GM19193 (cell line): ENCODE data around the gene ARFGEF2.

Experiments
- POLR2A ChIP-seq: IDR thresholded peaks from 4 replicates; pipeline ENCODE4 v1.6.1; 2011; ENCODE audit not compliant: insufficient read depth, insufficient read length; ENCODE audit errors: extremely low read depth

ARFGEF2 gene

DNA sequence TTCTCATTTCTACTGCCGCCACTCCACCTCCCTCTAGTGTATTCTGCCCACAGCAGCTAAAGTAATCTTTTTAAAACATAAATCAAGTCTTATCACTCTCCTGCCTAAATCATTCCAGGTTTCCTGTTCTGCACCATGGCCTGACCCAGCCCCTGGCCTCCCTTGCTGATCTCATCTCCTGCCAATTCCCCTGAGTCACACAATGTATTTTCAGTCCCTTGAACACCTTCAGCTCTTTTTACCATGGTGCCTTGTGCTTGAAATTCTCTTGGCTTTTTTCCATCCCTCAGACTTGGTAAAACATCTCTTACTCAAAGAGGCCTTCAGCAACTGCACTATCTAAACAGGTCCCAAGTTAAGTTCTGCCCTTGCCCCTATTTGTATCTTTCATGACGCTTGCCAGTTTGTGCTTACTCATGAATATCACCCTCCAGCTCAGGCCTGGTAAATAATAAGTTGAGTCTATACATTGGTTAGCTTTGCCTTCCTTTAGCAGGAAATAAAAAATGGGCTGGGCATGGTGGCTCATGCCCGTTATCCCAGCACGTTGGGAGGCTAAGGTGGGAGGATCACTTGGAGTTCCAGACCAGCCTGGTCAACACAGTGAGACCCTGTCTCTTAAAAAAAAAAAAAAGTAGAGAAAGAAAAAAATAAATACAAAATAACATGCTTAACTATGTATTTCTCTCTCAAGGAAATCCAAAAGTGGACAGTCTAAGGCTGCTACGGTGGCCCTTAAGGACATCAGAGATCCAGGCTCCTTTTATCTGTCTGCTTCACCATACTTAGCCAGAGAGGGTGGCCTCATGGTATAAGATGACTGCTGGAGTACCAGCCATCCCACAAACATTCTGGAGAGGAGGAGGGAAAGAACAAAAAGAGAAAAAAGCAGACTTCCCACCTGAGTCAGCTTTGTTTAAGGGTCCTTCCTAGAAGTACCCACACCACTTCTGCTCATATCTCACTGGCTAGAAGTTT, 62.2 kb downstream of the ARFGEF2 start:
- TF ChIP-seq POLR2A: no peak

DNA sequence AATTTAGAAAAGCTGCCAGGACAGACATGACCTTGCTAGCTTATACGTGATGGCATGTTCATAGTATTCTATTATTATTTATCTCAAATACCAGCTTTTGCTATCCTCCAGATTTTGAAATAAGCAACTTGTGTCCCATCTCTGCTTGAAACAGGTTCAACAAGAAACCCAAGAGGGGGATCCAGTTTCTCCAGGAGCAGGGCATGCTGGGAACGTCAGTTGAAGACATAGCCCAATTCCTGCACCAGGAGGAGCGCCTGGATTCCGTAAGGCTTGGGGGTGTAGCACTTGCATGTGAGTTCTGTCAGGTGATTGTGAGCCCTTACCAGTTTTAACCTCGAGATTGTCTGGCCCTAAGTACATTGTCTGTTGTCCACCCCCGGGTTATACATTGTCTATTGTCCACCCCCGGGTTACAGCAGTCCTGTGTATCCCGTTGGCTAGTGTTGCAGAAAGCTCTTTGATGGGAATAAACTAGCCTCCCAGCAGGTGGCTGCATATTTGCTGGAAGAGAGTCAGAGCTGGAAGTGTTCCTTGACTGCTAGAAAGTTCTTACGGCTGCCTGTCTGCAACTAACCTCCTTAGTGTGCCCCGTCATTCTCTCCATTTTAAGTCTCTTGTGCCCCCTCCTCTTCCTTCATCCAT, 63.2 kb downstream of the ARFGEF2 start:
- TF ChIP-seq POLR2A: no peak

DNA sequence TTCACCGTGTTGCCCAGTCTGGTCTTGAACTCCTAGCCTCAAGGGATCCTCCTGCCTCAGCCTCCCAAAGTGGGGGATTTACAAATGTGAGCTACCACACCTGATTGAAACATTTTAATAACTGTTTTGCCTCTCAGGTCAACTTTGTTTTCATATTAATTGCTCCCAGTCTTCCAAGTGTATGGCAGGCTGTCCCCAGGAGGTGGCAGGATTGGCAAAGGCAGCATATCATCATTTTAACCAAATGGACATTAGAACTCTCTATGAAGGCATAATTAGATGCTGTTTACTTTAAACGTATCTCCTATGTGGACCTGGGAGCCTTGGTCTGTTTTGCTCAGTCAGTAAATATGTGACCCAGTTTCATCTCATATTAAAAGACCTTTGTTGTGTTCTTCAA, 65.4 kb downstream of the ARFGEF2 start:
- TF ChIP-seq POLR2A: no peak

DNA sequence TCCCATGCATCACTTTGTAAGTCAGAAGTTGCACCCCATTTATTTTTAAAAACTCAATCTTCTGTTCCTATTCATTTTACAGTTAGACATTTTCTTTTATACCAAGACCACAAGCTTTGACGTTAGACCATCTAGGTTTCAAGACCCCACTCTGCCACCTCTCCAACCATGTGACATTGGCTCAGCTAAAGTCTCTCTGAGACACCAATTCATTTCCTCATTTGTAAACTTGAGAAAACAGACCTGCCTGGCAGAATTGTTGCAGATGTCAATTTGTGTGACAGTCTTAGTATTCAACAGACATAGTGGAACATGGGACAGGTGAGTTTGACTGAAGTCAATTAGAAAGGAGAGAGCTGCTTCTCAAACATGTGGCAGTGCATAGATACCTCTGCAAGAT, 69.0 kb downstream of the ARFGEF2 start:
- TF ChIP-seq POLR2A: no peak

DNA sequence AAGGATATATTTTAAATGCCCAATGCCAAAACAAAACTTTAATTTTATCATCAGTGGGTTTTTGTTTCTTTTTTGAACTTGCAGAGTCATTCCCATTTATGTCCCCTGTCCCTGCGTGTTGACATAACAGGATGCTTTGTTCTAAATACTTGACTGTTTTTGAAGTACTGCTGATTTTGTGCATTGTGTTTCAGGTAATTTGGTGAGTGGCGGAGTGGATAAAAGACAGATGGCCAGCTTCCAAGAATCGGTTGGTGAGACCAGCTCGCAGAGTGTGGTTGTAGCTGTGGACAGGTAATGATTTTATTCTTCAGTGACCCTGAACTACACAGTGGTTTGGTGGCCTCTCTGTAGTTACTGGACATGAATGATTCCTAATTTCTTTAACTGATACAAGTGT, 74.1 kb downstream of the ARFGEF2 start:
- no peak for TF ChIP-seq POLR2A

DNA sequence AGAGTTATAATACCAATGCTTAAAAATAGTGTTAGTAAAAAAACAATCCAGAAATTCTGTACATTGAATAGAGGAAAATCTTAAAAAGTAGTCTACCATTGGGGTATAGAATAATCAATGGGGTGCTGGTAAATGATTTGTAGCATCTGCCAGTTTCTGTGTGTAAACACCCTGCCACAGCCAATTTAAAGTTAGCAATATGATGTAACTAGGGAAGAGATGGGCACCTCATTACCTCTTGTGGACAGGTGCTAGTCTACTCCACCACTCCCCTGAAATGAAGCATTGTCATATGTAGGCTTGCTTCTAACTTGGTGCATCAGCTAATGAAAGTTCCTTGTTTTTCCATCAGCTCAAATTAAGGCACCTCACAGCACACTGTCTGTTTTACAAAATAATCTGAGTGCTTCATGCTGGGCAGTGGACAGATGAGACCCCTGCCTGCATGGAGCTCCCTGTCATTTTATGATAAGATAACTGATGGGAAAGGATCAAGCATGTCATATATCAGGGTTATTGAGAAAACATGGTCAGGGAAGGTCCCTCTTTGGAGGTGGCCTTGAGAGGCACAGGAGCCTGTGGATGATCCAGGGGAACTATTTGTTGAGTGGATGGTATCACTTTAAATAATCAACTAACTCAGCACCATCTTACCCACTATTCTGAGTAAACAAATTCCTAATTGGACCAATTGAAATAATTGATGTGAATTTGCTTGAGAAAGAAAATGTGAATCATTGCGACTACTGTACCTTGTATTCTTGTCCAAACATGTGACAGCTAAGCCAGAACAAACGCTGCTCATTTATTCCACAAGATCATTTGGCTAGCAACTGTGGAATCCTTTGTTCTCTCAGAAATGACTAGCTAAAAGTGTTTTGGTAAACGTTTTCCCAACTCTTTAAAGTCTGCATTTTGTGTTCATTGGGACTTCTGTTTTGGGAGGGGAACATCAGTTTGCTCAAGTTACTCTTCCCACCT, 78.7 kb downstream of the ARFGEF2 start:
- TF ChIP-seq POLR2A: no peak

DNA sequence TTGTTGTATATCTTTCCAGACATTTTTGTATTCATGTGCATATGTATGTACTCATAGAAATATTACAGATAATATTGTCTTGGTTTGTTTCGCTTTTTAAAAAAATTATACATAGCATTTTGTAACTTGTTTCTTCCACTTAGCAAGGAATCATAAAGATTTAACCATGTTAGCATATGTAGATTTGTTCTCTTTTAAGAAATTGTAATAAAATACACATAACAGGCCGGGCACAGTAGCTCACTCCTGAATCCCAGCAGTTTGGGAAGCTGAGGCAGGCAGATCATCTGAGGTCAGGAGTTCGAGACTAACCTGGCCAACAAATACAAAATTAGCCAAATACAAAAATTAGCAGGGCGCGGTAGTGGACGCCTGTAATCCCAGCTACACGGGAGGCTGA, 80.2 kb downstream of the ARFGEF2 start:
- TF ChIP-seq POLR2A: no peak

DNA sequence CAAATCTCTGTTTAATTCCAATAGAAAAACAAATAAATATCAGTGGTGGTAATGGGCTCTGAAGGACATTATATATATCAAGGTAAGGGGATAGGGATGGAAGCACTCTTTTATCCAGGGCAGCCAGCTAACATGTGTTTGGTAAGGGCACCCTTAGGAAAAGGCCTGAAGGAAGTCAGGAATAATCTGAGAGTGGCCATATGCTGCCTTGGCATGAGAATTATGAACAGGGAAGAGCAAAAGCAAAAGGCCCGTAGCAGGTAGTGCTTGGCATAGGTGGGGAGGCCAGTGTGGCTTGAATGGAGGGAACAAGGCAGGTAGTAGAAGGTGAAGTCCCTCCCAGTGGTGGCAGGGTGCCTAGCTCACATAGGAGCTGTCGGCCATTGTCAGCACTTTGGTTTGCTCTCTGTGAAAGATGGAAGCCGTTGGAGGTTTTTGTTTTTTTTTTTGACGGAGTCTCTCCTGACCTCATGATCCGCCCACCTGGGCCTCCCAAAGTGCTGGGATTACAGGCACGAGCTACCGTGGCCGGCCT, 85.0 kb downstream of the ARFGEF2 start:
- no peak for TF ChIP-seq POLR2A

DNA sequence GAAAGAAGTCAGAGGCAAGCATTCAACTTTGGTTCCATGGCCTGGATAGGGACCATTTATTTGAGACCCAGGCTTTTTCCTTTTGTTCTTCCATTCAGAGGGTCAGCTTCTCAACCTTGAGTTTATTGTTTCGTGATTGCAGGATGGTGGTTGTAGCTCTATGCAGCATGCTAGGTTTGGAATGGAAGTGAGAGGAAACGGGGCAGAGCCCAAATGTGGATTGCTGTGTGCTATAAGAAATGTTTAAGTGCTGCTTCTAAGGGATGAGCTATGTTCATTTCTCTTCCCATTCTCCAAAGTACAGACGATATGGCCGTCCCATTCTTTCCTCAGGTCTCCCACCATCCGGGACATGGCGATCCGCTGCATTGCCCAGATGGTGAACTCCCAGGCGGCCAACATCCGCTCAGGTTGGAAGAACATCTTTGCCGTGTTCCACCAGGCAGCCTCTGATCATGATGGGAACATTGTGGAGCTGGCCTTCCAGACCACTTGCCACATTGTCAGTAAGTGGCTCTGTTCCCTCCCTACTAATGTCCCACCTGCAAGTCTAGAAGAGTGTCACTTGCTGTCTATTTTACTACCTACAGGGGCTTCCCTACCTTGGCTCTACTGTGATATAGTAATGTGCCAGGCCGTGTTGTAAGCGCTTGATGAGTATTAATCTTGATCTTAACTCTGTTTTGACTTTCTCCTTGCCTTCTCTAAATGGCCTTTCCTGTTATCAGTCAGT, 88.6 kb downstream of the ARFGEF2 start:
- TF ChIP-seq POLR2A: no peak

DNA sequence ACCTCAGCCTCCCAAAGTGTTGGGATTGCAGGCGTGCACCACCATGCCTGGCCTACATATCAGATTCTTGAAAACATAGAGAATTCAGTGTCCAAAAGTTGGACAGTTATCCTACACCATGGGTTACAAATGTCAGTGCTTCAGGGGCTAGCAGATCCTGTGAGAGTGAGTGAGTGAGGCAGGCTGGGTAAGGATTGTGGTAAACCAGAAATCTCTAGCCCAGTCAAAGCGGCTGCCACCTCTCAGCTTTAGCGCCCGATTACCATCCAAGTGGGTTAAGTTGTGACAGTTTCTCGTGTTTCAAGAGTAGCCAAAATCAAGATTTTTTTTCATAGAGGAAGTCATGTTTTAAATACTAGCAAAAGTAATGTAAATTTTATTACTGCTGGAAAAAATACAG, 102.7 kb downstream of the ARFGEF2 start:
- no peak for TF ChIP-seq POLR2A

DNA sequence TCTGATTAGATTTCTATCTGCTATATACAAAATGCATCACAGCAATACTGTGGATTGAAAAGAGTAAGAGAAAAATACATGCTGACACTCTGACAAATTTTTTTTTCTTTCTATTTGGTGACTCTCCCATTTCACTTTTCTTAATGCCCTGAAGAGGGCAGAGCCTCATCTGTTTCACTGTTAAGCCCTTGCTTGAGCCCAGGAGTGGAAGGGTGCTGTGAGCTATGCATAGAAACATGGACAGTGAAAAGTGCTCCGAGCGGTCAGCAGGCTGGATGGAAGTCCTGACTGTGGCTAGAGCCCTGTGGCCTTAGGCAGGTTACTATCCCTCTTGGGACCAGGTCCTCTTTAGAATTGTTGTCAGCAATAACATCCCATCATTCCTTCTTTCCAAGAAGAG, 107.2 kb downstream of the ARFGEF2 start:
- TF ChIP-seq POLR2A: no peak

DNA sequence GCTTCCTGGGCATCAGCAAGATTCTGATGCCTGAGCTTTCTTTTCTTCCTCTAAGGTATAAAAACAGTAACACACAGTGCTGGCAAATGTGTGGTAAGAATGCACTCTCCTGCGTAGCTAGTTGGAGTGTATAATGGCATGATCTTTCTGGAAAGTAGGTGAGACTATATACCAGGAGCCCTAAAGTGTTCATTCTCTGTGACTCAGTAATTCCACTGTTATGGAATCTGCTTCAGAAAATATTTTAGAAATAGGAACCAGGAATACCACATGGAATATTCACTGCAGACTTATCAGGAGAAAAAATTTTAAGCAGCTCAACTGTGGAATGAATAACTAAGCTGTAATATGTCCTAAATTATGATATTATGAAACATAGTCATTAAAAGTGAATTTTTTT, 107.7 kb downstream of the ARFGEF2 start:
- TF ChIP-seq POLR2A: no peak

DNA sequence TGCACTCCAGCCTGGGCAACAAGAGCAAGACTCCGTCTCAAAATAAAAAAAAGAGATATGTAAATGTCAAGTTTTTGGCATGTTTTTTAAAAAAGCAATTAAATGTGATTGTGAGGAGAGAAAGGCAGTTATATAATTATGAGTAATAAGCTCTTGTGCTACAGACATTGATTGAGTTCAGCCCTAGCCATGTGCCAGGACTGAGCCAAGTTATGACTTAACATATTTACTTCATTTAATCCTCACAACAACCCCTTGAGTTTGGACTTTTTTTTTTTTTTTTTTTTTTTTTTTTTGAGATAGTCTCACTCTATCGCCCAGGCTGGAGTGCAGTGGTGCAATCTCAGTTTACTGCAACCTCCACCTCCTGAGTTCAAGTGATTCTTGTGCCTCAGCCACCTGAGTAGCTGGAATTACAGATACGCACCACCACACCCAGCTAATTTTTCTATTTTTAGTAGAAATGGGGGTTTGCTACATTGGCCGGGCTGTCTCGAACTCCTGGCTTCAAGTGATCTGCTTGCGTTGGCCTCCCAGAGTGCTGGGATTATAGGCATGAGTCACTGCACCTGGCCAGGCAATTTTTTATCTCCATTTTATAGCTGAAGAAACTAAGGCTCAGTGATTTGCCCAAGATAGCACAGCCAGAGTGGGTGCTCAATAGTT, 109.6 kb downstream of the ARFGEF2 start:
- TF ChIP-seq POLR2A: no peak
